ENCODE results near the gene TMIGD2.

The TMIGD2 gene

DNA sequence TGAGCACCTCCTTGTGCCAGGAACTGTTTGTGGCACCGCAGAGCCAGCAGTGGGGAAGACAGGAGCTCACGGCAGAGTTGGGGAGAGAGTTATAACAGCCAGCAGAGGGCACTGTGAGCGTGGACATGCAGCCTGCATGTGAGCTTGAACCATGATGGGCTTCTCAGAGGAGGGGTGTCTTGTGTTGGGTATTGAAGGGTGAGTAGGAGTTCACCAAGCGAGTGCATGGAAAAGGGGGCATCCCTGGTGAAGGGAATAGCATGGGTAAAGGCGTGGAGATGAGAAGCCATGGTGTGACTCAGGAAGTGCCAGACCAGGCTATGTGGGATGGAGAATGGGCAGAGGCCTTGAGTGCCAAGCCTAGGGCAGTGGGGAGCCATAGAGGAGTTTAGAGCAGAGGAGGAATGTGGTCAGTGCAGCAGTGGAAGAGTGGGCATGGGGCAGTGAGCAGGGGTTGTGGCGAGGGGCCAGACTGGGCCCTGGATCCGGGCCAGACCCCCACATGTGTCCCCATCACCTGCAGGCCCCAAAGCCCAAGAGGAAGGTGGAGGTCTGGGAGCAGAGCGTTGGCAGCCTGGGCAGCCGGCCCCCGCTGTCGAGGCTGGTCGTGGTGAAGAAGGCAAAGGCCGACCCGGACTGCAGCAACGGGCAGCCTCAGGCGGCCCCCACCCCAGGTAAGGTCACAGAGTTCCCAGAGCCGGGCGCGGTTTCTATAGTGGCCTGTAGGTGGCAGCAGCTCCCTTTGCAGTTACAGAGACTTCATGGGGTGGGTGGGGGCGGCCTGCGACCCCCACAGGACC lies 34.9 kb downstream of the TMIGD2 start:
- H3K9me3 Mint-ChIP-seq: no peaks in the 10 kb centered on the region

DNA sequence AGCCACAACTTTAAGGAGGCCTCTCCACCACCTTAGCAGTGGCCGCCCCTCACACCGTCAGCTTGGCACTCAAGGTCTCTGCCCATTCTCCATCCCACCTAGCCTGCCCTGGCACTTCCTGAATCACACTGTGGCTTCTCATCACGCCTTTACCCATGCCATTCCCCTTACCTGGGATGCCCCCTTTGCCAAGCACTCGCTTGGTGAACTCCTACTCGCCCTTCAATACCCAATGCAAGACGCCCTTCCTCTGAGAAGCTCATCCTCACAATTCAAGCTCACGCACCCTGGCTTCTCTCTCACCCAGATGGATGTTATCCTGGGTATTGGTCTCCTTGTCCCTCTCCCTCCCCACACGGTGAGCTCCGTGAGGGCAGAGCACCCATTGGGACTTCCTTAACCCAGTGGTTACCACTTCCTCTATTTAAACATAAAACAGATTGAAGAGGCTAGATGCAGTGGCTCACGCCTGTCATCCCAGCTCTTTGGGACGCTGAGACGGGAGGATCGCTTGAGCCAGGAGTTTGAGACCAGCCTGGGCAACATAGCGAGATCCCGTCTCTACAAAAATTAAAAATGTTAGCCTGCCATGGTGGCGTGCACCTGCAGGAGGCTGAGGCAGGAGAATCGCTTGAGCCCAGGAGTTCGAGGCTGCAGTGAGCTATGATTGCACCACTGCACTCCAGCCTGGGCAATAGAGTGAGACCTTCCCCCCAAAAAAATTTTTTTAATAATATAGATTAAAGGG lies 35.8 kb downstream of the TMIGD2 start:
- H3K27me3 Mint-ChIP-seq (ENCODE audit: low read depth): no peaks in the 10 kb centered on the region
- H3K4me1 Mint-ChIP-seq: no peaks in the 10 kb centered on the region
- no peak overlapping the region for H3K4me3 Mint-ChIP-seq

More for the DNA sequence above, 34.9 kb downstream of the TMIGD2 start:
- TF ChIP-seq, protein P1, sequence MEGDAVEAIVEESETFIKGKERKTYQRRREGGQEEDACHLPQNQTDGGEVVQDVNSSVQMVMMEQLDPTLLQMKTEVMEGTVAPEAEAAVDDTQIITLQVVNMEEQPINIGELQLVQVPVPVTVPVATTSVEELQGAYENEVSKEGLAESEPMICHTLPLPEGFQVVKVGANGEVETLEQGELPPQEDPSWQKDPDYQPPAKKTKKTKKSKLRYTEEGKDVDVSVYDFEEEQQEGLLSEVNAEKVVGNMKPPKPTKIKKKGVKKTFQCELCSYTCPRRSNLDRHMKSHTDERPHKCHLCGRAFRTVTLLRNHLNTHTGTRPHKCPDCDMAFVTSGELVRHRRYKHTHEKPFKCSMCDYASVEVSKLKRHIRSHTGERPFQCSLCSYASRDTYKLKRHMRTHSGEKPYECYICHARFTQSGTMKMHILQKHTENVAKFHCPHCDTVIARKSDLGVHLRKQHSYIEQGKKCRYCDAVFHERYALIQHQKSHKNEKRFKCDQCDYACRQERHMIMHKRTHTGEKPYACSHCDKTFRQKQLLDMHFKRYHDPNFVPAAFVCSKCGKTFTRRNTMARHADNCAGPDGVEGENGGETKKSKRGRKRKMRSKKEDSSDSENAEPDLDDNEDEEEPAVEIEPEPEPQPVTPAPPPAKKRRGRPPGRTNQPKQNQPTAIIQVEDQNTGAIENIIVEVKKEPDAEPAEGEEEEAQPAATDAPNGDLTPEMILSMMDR (IDR thresholded peaks at IDR 0.05; ENCODE audit: unreplicated experiment in 3 of 3): peak; percentile 79 to 82 (median 81)
- Mint-ChIP-seq H3K4me3 (no peak overlapping the region), H3K4me1 (no peaks in the 10 kb centered on the region), H3K27ac (peak overlapping the region in 1 of 3 experiments; percentile 19), H3K36me3 (ENCODE audit: low read depth) (peaks cover 33% of the 10 kb centered on the region), H3K27me3 (ENCODE audit: low read depth) (no peaks in the 10 kb centered on the region)

GRCh38 chr19:4264812-4265211 lies 37.4 kb downstream of the TMIGD2 start:
- Mint-ChIP-seq H3K27me3 (ENCODE audit: low read depth) (no peaks in the 10 kb centered on the region), H3K4me3 (no peak overlapping the region), H3K9me3 (no peaks in the 10 kb centered on the region), H3K36me3 (ENCODE audit: low read depth) (peaks cover 34% of the 10 kb centered on the region), H3K27ac (no peak overlapping the region), H3K4me1 (no peaks in the 10 kb centered on the region)
- TF ChIP-seq, protein P1 (IDR thresholded peaks at IDR 0.05; ENCODE audit: unreplicated experiment in 3 of 3): no peak

More for the DNA sequence above, 35.8 kb downstream of the TMIGD2 start:
- peaks cover 30% of the 10 kb centered on the region for H3K36me3 Mint-ChIP-seq (ENCODE audit: low read depth)
- TF ChIP-seq, protein P1 (IDR thresholded peaks at IDR 0.05; ENCODE audit: unreplicated experiment in 3 of 3): no peak
- no peak overlapping the region for H3K27ac Mint-ChIP-seq
- no peaks in the 10 kb centered on the region for H3K9me3 Mint-ChIP-seq

DNA sequence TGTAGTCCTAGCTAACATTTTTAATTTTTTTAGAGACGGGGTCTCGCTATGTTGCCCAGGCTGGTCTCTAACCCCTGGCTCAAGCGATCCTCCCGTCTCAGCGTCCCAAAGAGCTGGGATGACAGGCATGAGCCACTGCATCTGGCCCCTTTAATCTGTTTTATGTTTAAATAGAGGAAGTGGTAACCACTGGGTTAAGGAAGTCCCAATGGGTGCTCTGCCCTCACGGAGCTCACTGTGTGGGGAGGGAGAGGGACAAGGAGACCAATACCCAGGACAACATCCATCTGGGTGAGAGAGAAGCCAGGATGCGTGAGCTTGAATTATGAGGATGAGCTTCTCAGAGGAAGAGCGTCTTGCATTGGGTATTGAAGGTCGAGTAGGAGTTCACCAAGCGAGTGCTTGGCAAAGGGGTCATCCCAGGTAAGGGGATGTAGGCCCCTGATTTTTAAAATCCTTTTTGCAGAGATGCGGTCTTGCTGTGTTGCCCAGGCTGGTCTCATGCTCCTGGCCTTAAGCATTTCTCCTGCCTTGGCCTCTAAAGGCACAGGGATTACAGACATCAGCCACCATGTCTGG lies 41.5 kb downstream of the TMIGD2 start:
- no peak overlapping the region for H3K4me3 Mint-ChIP-seq
- peaks cover 39% of the 10 kb centered on the region for H3K36me3 Mint-ChIP-seq (ENCODE audit: low read depth)
- no peaks in the 10 kb centered on the region for H3K27me3 Mint-ChIP-seq (ENCODE audit: low read depth)
- no peaks in the 10 kb centered on the region for H3K4me1 Mint-ChIP-seq
- TF ChIP-seq, protein P1 (IDR thresholded peaks at IDR 0.05; ENCODE audit: unreplicated experiment in 3 of 3): no peak
- H3K9me3 Mint-ChIP-seq: no peaks in the 10 kb centered on the region
- no peak overlapping the region for H3K27ac Mint-ChIP-seq

DNA sequence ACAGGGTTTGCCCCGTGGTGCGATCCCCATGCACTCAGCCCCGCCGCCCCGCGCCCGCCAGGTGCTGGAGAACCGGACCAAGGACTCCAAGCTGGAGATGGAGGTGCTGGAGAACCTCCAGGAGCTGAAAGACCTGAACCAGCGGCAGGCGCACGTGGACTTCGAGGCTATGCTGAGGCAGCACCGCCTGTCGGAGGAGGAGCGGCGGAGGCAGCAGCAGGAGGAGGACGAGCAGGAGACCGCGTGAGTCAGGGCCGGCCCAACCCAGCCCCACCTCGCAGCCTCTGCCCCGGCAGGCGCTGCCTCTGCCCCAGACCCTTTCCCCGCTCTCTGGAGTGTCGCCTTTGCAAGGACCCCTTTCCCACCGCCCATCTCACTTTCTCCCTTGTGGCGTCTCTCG lies 44.0 kb downstream of the TMIGD2 start:
- no peak overlapping the region for H3K27ac Mint-ChIP-seq
- TF ChIP-seq, protein P1 (IDR thresholded peaks at IDR 0.05; ENCODE audit: unreplicated experiment in 3 of 3): no peak
- no peaks in the 10 kb centered on the region for H3K4me1 Mint-ChIP-seq
- peaks cover 5% of the 10 kb centered on the region for H3K9me3 Mint-ChIP-seq
- no peak overlapping the region for H3K4me3 Mint-ChIP-seq
- peaks cover 51% of the 10 kb centered on the region for H3K36me3 Mint-ChIP-seq (ENCODE audit: low read depth)
- H3K27me3 Mint-ChIP-seq (ENCODE audit: low read depth): no peaks in the 10 kb centered on the region

All from nephron (organoid).